ENCODE data around the gene HDAC4. TPM values are rescaled to one million over a fixed set of nuclear protein-coding genes. Genes with fewer than 3 reads are reported as not detected.

HDAC4 gene
- total RNA-seq, 1 experiment from 2014 or later, result 40.1 TPM

- no peak overlapping the region for H3K27ac ChIP-seq (ENCODE audit: low read length)
- in situ Hi-C loops (cut with HindIII; ENCODE audit: low pct_unique_long_range_greater_than_20kb, low sequenced_read_pairs) (no loop called here), intact Hi-C loops (cut with micrococcal nuclease; ENCODE audit: unreplicated experiment) (no loop called here)
- H3K27me3 ChIP-seq (ENCODE audit: control insufficient read depth, insufficient read depth, low read length), result no peaks in the 10 kb centered on the region
- H3K9me3 ChIP-seq (ENCODE audit: control insufficient read depth, insufficient read depth, low read depth, low read length), result no peaks in the 10 kb centered on the region
- H3K36me3 ChIP-seq (ENCODE audit: control insufficient read depth, insufficient read depth, low read length), result no peaks in the 10 kb centered on the region
- no peak for ATAC-seq
- no peak overlapping the region for H3K4me3 ChIP-seq (ENCODE audit: low read depth in 2 of 2, low read length in 2 of 2)
- H3K4me1 ChIP-seq (ENCODE audit: control insufficient read depth, insufficient read depth, low read length), result no peaks in the 10 kb centered on the region
- ChIA-PET POLR2A (no interaction called here), CTCF (no interaction called here)
- no peak for DNase-seq (ENCODE audit: low read depth, low spot score)
- BruUV-seq (replicated peaks), result no TSS peak
- no peak for TF ChIP-seq POLR2AphosphoS5 (IDR thresholded peaks at IDR 0.05; ENCODE audit: low read depth, low read length)
- no peak for TF ChIP-seq TCF7L2 (IDR thresholded peaks at IDR 0.05; ENCODE audit: low read depth, low read length)
Observed at GRCh38 chr2:239225871-239226561, 174.8 kb downstream of the HDAC4 start.

DNA sequence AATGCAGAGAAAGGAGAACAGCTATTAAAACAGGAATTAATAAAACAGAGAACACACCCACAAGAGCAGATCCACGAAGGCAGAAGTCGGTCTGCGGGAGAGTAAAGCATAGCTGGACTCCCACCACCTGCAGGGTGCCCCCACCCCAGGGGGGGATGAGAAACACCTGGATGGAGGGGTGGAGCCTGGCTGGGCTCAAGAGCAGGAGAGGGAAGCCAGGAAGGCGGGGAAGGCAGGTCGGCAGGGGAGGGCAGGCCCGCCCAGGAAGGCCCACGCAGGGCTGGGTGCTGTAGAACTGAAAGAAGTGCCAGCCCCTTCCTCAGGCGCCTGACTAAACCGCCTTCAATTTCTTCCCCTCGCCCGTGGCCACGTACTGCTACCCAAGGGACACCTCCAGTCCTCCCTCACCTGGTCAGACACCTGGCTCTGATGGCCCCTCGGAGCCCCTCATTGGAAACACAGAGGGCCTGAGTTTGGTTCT, 175.4 kb downstream of the HDAC4 start:
- ChIA-PET CTCF (no interaction called here), POLR2A (no interaction called here)
- H3K4me1 ChIP-seq (ENCODE audit: control insufficient read depth, insufficient read depth, low read length), result no peaks in the 10 kb centered on the region
- TF ChIP-seq SIN3A (IDR thresholded peaks at IDR 0.05; ENCODE audit: borderline replicate concordance, insufficient read depth, low read depth, low read length), result no peak
- TF ChIP-seq TCF7L2 (IDR thresholded peaks at IDR 0.05; ENCODE audit: low read depth, low read length), result no peak
- no peak for TF ChIP-seq CTCF (IDR thresholded peaks at IDR 0.05)
- no peak for TF ChIP-seq REST (IDR thresholded peaks at IDR 0.05; ENCODE audit: insufficient read depth in 1 of 2, low read depth in 2 of 2, low read length in 1 of 2)
- no peak for TF ChIP-seq POLR2AphosphoS5 (IDR thresholded peaks at IDR 0.05; ENCODE audit: low read depth, low read length)
- no peaks in the 10 kb centered on the region for H3K36me3 ChIP-seq (ENCODE audit: control insufficient read depth, insufficient read depth, low read length)
- intact Hi-C loops (cut with micrococcal nuclease; ENCODE audit: unreplicated experiment) (no loop called here), in situ Hi-C loops (cut with HindIII; ENCODE audit: low pct_unique_long_range_greater_than_20kb, low sequenced_read_pairs) (no loop called here)
- H3K27me3 ChIP-seq (ENCODE audit: control insufficient read depth, insufficient read depth, low read length), result no peaks in the 10 kb centered on the region
- no peak overlapping the region for H3K4me3 ChIP-seq (ENCODE audit: low read depth in 2 of 2, low read length in 2 of 2)
- no TSS peak for BruUV-seq (replicated peaks)
- H3K9me3 ChIP-seq (ENCODE audit: control insufficient read depth, insufficient read depth, low read depth, low read length), result no peaks in the 10 kb centered on the region
- no peak for DNase-seq (ENCODE audit: low read depth, low spot score)
- no peak overlapping the region for H3K27ac ChIP-seq (ENCODE audit: low read length)
- peak; percentile 22; the same call in 1 of the 2 replicates for ATAC-seq

- H3K27ac ChIP-seq (ENCODE audit: low read length), result no peak overlapping the region
- no peaks in the 10 kb centered on the region; the same call in 1 of the 2 replicates for H3K4me1 ChIP-seq (ENCODE audit: control insufficient read depth, insufficient read depth, low read length)
- no peaks in the 10 kb centered on the region for H3K27me3 ChIP-seq (ENCODE audit: control insufficient read depth, insufficient read depth, low read length)
- ATAC-seq (no peak), DNase-seq (ENCODE audit: low read depth, low spot score) (no peak)
- H3K36me3 ChIP-seq (ENCODE audit: control insufficient read depth, insufficient read depth, low read length), result no peaks in the 10 kb centered on the region
- BruUV-seq (replicated peaks), result no TSS peak
- CTCF ChIA-PET, result no interaction called here
- intact Hi-C loops (cut with micrococcal nuclease; ENCODE audit: unreplicated experiment) (no loop called here), in situ Hi-C loops (cut with HindIII; ENCODE audit: low pct_unique_long_range_greater_than_20kb, low sequenced_read_pairs) (no loop called here)
- POLR2A ChIA-PET, result no interaction called here
- TF ChIP-seq REST (IDR thresholded peaks at IDR 0.05; ENCODE audit: insufficient read depth in 1 of 2, low read depth in 2 of 2, low read length in 1 of 2), result no peak
- no peaks in the 10 kb centered on the region for H3K9me3 ChIP-seq (ENCODE audit: control insufficient read depth, insufficient read depth, low read depth, low read length)
- no peak overlapping the region for H3K4me3 ChIP-seq (ENCODE audit: low read depth in 2 of 2, low read length in 2 of 2)
Observed at GRCh38 chr2:239224955-239225354, 175.9 kb downstream of the HDAC4 start.
